H1 (cell line): Measurements from ENCODE around the gene LY6G6F. TPM values are rescaled to one million over a fixed set of nuclear protein-coding genes. Genes with fewer than 3 reads are reported as not detected.

Experiments used
- CTBP2 ChIP-seq: IDR thresholded peaks from 2 replicates; pipeline ENCODE4 v1.7.0; 2011; ENCODE audit warnings: borderline replicate concordance, mild to moderate bottlenecking, moderate library complexity, mixed read lengths, low read length; ENCODE audit not compliant: insufficient read depth, insufficient read length
- EGR1 ChIP-seq: IDR thresholded peaks from 2 replicates; pipeline ENCODE4 v1.6.1; 2011; ENCODE audit warnings: low read depth, low read length, borderline replicate concordance
- MAFK ChIP-seq: IDR thresholded peaks from 2 replicates; pipeline ENCODE4 v1.6.1; 2012; ENCODE audit warnings: low read depth, mild to moderate bottlenecking, improper control_type of control experiment, low read length
- SP2 ChIP-seq: IDR thresholded peaks from 2 replicates; pipeline ENCODE4 v1.6.1; 2012; ENCODE audit warnings: mild to moderate bottlenecking, low read length, inconsistent platforms
- SP4 ChIP-seq: IDR thresholded peaks from 2 replicates; pipeline ENCODE4 v1.6.1; 2012; ENCODE audit warnings: low read length, inconsistent platforms
- SUZ12 ChIP-seq: fragments of 200-600 bp; sonication (generic); IDR thresholded peaks from 2 replicates; pipeline ENCODE4 v1.6.1; 2012; ENCODE audit warnings: mild to moderate bottlenecking, inconsistent platforms, low read length, moderate library complexity, mixed read lengths
- polyA plus RNA-seq, 7 experiments: library from polyadenylated mRNA; depleted of rRNA in 3 of 7; stranded (reverse) in 5 of 7; unstranded in 2 of 7; fragments of >200 nt in 5 of 7; fragments of 200-250 nt in 2 of 7; gene quantifications; 1 replicate in 5 of 7; 2 replicates in 1 of 7; 4 replicates in 1 of 7; pipeline versions ENCODE4 v1.2.1 to v1.2.3, GENCODE V29; 2011 to 2013; ENCODE audit warnings: missing spikeins in 2 of 7, mixed read lengths in 2 of 7
- total RNA-seq: library from RNA; stranded (reverse); fragmentation: NEBNext Ultra II Directional; extraction: Animal tissue kit (Norgen Biotek cat#: 25700); gene quantifications from 2 replicates; pipeline ENCODE4 v1.2.1, GENCODE V29; 2021
- TF ChIP-seq, protein P1 (sequence below): IDR thresholded peaks from 2 replicates; pipeline ENCODE4 v1.6.1; 2012; ENCODE audit warnings: inconsistent platforms
- TF ChIP-seq, protein P2 (sequence below): IDR thresholded peaks from 2 replicates; pipeline ENCODE4 v1.6.1; 2011; ENCODE audit warnings: low read depth, mild to moderate bottlenecking, low read length; ENCODE audit not compliant: insufficient read depth

LY6G6F gene
- total and polyA plus RNA-seq, 2 of the 8 experiments (the other 6 are each of a cell fraction or from before 2014, with no cell fraction given) = not detected

DNA sequence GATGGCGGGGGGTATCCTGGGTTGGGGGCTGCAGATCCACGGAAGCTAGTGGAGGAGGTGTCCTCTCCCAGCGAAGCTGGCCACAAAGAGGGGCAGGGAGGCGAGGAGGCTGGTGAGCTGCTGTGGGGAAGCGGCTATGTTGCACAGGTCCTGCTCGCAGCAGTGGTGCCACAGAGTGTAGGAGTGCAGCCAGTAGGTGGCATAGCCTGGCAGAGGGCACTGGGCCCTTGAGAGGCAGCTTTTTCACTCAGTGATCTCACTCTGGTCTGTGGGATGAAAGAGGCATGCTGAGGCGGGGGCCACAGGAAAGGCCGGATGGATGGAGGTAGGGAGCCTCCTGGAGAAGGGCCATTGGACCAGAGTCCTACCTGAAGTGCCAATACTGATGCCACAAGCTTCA lies 5.6 kb downstream of the LY6G6F start (continued):
- TF ChIP-seq SP2 (no peak), EGR1 (no peak), MAFK (no peak), CTBP2 (no peak), SP4 (no peak), SUZ12 (no peak)
- TF ChIP-seq, protein P1, sequence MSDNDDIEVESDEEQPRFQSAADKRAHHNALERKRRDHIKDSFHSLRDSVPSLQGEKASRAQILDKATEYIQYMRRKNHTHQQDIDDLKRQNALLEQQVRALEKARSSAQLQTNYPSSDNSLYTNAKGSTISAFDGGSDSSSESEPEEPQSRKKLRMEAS = no peak
- TF ChIP-seq, protein P2, sequence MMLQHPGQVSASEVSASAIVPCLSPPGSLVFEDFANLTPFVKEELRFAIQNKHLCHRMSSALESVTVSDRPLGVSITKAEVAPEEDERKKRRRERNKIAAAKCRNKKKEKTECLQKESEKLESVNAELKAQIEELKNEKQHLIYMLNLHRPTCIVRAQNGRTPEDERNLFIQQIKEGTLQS = no peak
